Measurements from ENCODE around the gene HSF5.

Gene HSF5

DNA sequence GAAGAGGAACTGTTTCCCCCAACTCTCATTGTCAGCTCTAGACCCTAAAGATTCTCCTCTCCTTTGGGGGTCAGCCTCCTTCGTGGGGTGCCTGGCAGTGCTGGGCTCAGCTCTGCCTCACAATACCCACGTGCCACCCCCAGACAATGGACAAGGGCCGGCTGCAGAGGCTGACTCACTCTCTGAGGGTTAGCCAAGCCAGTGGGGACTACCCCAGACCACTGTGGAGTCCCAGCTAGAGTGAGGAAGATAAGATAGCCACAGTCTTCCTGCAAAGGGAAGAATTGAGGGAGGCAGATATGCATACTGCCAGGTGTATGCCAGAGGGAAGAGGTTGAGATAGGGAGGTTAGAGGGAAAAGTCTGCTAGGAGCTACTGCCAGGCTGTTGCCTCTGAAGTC is 39.7 kb upstream of the HSF5 start:
- no peak for FAIRE-seq
- no peak for TF ChIP-seq POLR2A (IDR thresholded peaks at IDR 0.05; ENCODE audit: low read depth, low read length)

DNA sequence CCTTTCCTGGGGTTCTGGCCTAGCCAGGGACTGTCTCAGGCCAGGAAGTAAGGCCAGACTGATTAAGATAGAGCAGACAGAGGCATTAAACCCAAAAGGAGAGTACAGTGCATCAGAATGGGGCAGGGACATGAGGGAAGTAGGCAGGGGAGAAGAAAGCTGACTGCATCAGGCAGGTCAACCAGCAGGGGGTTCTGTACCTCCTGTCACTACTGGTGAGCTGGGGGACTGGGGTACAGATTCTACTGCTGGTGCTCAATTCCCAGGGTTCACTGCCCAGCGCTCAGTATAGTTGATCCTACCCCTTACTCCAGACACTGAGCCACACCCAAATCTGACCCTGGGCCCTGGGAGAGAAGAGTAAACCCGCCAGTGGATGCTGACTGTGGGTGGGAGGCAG is 39.1 kb upstream of the HSF5 start:
- DNase-seq (ENCODE audit: insufficient read length, low spot score) (no peak), FAIRE-seq (no peak)
- no peak for TF ChIP-seq POLR2A (IDR thresholded peaks at IDR 0.05; ENCODE audit: low read depth, low read length)

More for the DNA sequence above, 39.7 kb upstream of the HSF5 start:
- DNase-seq (ENCODE audit: insufficient read length, low spot score) = no peak

DNA sequence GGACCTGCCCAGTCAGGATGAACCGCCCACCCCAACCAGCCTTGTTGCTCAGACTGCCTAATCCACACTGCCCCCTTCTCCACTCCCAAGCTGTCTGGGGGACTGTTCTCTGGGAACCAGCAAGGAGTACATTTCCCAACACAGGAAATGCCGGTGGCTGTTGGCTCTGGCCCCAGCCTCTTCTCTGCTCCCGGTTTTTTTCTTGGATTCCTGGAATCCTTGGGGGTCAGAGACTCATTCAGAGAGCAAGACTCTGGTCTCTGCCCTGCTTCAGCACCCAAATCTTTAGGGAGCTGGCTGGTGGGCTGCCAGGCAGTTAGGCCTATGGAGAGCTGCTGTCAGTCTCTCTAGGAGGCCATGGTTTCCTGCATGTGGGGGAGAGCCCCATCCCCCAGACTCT is 37.0 kb upstream of the HSF5 start:
- TF ChIP-seq POLR2A (IDR thresholded peaks at IDR 0.05; ENCODE audit: low read depth, low read length) = no peak
- FAIRE-seq (no peak), DNase-seq (ENCODE audit: insufficient read length, low spot score) (no peak)

DNA sequence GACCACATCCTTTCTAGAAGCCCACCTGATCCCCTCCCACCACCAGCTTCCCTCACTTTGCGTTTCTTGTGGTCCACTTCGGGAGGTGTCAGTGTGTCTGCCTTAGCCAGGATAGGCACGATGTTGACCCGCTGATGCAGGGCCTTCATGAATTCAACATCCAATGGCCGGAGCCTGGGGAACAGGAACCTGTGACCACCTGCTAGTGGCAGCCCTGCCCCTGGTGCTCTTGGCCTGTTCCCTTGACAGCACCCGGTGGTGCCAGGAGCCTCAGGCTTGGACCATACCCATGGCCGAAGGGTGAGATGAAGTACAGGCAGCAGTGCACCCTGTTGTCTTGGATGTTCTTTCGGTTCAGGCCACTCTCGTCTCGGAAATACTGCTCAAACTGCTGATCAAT is 33.5 kb upstream of the HSF5 start:
- no peak for DNase-seq (ENCODE audit: insufficient read length, low spot score)
- FAIRE-seq = no peak
- no peak for TF ChIP-seq POLR2A (IDR thresholded peaks at IDR 0.05; ENCODE audit: low read depth, low read length)

DNA sequence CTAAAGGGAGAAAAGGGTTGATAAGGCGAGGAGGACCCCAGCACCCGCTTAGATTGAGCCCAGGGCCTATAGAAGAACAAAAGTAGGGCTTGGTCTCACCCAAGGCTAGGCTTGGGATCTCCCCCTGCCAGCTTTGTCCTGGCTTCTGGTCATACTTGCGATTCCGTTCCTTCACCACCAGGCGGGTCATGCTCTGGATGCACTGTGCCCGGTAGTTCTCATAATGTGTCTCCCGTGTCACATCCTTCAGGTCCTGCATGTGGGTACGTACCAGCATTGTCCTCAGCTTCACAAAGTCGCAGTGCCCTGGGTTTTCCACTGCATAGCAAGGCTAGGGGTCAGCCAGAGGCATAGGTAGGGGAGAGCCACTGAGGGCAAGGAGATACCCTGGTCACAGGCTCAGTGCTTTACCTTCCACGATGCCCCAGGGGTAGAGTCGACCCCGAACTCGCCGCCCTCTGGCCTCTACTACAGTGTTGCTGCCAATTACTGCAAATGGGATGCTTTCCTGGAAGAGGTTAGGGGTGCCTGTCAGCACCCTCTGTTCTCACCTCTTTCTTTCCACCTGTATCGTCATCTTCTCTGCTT is 32.7 kb upstream of the HSF5 start:
- TF ChIP-seq POLR2A (IDR thresholded peaks at IDR 0.05; ENCODE audit: low read depth, low read length) = no peak
- DNase-seq (ENCODE audit: insufficient read length, low spot score) (no peak), FAIRE-seq (no peak)

DNA sequence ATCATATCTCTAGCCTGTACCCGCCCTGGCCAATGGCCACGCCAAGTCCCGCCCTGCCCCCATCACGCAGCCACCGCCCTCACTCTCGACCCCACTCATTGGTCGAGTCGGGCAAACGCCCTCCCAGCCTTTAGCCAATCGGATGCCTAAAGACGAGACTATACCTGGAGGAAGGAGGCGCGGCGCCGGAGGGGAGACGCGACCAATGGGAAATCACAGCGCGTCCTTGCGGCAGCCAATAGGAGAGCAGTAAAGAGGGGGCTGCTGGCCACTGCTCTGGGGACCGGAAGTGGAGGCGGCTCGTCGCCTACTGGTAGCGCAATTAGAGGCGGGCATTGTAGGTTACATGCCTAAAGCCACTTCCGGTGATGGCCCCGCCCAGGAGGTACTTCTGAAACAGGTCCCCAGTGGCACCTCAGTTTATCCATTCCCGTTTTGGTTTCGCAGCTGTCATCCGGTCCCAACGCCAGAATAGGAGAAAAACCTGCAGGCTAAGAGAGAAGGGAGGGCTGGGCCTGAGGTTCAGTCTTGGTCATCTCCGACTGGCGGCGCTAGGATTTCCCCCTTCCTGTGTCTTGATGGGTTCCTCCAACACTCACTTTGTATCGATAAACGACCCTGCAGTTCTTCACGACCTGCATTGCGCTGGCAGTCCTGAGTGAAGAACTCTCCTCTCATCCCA is 29.9 kb upstream of the HSF5 start:
- TF ChIP-seq POLR2A (IDR thresholded peaks at IDR 0.05; ENCODE audit: low read depth, low read length) = peak; percentile 15; the same call in 1 of the 2 replicates
- DNase-seq (ENCODE audit: insufficient read length, low spot score) = peak; percentile 99
- peak; percentile 82 for FAIRE-seq

DNA sequence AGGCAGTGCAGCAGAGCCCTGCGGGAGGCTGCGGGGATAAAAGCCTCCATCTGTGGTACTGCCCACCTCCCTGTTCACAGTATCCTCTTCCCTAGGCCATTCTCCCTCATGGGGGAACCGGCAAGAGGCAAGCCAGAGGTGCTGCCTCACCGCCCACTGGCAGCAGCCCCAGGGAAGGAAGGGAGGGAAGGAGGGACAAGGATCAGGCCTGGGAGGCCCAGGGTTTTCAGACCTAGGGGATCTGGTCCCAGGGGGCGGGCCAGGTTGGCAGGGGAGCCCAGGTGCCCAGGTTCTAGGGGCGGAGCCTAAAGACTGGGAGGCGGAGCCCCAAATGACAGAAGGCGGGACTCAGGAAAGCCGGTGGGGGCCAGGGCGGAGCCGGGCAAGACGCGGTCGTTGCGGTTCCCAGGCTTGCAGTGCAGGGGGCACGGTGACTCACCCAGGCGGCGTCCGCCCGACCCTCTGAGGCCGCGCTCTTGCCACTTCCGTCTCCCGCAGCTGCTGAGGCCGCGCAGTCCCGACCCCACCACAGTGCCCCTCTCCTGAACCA is 29.2 kb upstream of the HSF5 start:
- TF ChIP-seq POLR2A (IDR thresholded peaks at IDR 0.05; ENCODE audit: low read depth, low read length) = no peak; the same call in 1 of the 2 replicates
- DNase-seq (ENCODE audit: insufficient read length, low spot score) = no peak
- FAIRE-seq = no peak

DNA sequence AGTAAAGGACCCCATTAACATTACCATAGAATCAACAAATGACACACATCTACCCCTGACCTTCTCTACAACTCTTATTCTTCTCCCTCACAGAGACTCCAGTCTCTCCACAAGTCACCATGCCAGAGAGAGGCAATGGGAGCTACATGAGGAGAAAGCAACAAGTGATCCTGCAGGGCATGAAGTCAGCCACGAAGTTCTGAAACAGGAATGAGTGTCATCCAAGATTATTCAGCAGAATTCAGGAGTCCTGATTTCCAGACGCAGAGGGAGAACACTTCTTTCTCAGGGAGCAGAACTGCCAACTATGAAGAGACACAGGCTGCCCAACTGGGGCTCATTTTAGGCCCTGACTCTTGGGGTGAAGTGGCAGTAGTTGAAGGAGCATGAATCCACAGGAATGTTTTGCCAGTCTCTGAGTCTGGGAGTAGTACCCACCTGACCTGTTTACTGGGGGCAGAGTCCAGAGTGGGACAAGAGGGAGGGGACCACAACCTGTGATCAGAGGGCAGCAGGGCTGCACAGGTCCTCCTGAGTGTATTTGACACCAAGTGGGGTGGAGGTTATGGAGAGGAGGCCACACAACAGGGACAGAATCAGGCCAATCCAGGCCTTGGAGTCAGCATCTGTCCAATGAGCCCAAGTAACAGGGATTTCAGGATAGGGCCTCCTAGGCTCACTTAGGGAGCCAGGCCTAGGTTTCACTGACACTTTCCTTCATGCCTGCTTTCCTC is 28.6 kb upstream of the HSF5 start:
- DNase-seq (ENCODE audit: insufficient read length, low spot score) = no peak
- FAIRE-seq = no peak
- no peak for TF ChIP-seq POLR2A (IDR thresholded peaks at IDR 0.05; ENCODE audit: low read depth, low read length)

DNA sequence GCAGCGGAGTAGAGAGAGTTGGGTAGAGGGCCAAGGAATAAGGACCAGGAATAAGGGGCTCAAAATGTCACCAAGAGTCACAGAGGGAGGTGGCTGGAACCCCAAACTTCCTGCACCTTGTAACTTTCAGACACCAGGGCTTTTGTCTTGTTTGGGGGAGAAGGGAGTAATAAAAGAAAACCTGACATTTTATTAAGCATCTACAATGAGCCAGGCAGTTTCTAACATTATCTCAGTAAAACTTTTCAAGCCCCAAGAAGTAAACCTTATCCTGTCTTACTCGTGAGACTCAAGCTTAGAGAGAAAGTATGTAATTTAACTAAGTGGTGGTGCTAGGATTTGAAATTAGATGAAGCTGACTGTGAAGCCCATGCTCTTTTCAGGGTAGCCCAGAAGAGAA is 27.1 kb upstream of the HSF5 start:
- FAIRE-seq (no peak), DNase-seq (ENCODE audit: insufficient read length, low spot score) (no peak)
- no peak for TF ChIP-seq POLR2A (IDR thresholded peaks at IDR 0.05; ENCODE audit: low read depth, low read length)

DNA sequence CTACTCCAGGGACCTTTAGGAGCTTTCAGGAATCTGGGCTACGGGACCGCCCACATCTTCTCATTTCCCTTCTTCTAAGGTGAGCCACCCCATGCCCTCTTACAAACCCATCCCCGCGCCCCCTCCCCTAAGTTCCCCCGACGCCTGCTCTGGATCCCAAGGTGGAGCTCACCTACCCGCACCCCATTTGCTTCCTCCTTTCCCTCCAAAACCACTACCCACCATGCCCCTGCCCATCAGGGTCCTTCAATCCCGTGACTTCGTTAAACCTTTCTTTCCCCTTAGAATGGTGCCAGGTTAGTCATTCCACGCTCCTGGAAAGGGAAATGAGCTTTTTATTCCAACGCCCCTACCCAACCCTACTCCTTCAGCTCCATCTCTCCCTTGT is 26.6 kb upstream of the HSF5 start:
- TF ChIP-seq POLR2A (IDR thresholded peaks at IDR 0.05; ENCODE audit: low read depth, low read length) = no peak

DNA sequence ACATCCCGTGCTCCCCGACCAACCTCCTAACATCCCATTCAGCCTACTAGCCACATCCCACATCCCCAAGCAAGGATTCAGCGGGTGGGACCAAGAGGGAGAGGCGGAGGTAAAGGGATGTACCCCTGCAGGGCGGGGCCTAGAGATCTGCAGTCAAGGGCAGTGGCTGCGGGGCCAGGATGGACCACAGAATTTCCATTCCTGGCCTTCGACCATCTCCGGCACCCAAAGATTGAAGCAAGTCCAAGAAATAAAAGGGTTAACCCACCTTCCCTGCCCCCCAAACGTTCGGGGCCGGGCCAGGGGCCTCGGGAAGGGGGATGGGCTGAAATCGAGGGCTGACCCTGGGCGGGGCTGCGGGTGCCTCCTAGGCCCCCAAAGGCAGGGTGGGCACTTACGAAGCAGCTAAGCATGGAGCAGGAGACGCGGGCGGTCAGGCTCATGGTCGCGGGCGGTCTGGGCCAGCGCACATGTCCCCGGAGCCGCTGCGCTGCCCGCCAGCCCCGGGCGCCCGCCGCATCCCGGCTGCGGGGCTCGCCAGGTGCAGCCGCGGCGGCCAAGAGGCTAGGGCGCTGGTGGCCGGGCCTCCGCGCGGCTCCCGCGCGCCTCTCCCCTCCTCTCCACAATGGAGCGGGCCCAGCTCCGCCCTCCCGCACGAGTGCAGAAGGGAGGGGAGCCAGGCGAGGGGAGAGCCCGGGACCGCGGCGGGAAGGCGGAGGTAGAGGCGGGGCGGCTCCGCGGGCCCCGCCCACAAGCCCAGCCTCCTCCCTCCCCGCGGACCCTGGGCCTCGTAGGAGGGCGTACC is 26.0 kb upstream of the HSF5 start, which contains the start of gene MTMR4:
Gene MTMR4, minus strand, starts transcription at position 674 of the 805 bp plus-strand sequence. Its CDS starts 231 bp downstream, at position 443.
- FAIRE-seq (no peak), DNase-seq (ENCODE audit: insufficient read length, low spot score) (peak; percentile 88)
- peak; percentile 37; the same call in 1 of the 2 replicates for TF ChIP-seq POLR2A (IDR thresholded peaks at IDR 0.05; ENCODE audit: low read depth, low read length)

More for the DNA sequence above, 26.6 kb upstream of the HSF5 start:
- FAIRE-seq = no peak
- no peak for DNase-seq (ENCODE audit: insufficient read length, low spot score)

DNA sequence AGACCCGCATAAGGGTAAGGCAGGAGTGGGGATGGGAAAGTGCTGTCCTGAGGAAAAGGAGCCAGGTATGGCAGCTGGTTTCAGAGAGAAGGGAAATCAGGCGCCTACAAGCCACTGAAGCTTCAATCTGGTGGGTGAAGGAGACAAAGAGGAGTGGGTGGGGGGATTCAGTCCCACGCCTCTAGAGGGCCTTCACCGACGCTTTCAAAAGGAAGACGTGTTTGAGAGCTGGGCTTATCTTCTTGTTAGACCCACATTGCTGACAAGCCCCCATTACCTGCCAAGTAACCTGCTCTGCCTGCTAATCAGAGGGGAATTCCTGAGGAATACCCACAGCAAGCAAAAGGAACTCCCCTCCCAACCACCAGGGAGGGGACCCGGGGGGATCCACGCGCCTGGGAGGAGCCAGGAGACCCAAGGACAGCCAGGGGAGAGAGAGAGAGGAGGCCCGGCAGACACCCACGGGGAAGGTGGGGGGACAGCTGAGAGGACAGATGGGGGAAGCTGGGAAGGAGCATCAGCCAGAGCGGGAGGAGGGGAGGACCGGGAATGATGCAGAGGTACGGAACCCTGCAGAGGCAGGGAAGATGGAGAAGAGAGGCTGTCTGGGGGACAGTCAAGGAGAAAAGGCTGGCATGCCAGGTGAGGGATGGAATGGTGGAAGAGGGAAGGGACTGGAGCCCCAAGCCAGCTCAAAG is 25.2 kb upstream of the HSF5 start:
- TF ChIP-seq POLR2A (IDR thresholded peaks at IDR 0.05; ENCODE audit: low read depth, low read length) = no peak
- FAIRE-seq (no peak), DNase-seq (ENCODE audit: insufficient read length, low spot score) (no peak)

DNA sequence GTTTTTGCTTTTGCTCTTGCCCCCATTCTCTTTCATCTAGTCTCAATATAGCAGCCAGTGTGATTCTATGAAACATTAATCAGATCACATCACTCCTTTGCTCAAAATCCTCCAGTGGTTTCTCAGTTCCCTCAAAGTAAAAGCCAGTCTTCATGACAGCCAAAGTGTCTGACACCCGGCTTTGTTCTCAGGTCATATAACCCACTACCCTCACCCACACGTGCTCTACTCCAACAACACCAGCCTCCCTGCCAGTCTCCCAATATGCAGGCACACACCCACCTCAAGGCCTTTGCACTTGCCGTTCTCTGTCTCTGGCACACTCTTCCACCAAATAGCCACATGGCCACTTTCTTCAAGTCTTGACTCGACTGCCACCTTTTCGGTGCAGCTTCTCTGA is 21.9 kb upstream of the HSF5 start:
- DNase-seq (ENCODE audit: insufficient read length, low spot score) (no peak), FAIRE-seq (no peak)
- no peak for TF ChIP-seq POLR2A (IDR thresholded peaks at IDR 0.05; ENCODE audit: low read depth, low read length)
